ENCODE measurements around the gene MGAT4B. TPM values are rescaled to one million over a fixed set of nuclear protein-coding genes. Genes with fewer than 3 reads are reported as not detected.

Gene MGAT4B
- total and polyA plus RNA-seq, 4 donors, result 65.0 to 154 (median 82.4) TPM

DNA sequence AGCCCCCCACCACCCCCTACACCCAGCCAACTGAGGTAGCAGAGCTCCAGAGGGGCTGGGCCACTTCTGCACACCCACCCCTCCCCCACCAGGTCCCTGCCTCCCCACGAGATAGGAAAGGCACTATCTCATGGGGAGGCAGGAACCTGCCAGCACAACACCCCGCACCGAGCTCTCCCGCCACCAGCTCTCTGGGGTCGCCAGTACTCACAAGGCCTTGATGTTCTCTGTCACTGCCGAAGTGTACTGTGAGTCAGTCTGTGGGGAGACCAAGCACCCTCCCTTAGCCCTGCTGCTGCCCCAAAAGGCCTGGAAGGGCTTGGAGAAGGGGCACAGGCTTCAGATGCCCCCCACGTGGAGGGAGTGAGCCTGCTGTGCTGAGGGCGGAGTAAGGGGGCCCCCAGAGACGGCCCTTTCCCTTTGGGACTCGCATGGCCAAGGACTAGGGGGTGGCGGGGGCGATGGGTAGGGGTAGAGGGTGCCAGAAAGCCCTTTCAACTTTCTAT, 5.9 kb downstream of the MGAT4B start:
- no peak overlapping the region for H3K4me3 ChIP-seq
- H3K4me1 ChIP-seq (ENCODE audit: control insufficient read depth in 5 of 5, insufficient read depth in 5 of 5, low read length in 5 of 5), result peaks cover 0 to 22% (median 7%) of the 10 kb centered on the region in 5 donors
- no peak for ATAC-seq (ENCODE audit: insufficient read depth, low FRiP score)
- no peaks in the 10 kb centered on the region for H3K9me3 ChIP-seq (ENCODE audit: control insufficient read depth in 4 of 4, insufficient read depth in 3 of 4, low read length in 3 of 4)
- peaks cover 0 to 39% (median 21%) of the 10 kb centered on the region in 4 donors for H3K36me3 ChIP-seq (ENCODE audit: control insufficient read depth in 4 of 4, insufficient read depth in 4 of 4, low read length in 4 of 4)
- 82 to 90% methylated on average over 12 of the region's 12 CpGs for WGBS, 2 donors
- no peak overlapping the region for H3K27ac ChIP-seq (ENCODE audit: low read depth in 1 of 2, low read length in 1 of 2)
- no peaks in the 10 kb centered on the region for H3K27me3 ChIP-seq (ENCODE audit: control insufficient read depth in 3 of 3, insufficient read depth in 3 of 3, low read length in 2 of 3)
- TF ChIP-seq, protein P1, sequence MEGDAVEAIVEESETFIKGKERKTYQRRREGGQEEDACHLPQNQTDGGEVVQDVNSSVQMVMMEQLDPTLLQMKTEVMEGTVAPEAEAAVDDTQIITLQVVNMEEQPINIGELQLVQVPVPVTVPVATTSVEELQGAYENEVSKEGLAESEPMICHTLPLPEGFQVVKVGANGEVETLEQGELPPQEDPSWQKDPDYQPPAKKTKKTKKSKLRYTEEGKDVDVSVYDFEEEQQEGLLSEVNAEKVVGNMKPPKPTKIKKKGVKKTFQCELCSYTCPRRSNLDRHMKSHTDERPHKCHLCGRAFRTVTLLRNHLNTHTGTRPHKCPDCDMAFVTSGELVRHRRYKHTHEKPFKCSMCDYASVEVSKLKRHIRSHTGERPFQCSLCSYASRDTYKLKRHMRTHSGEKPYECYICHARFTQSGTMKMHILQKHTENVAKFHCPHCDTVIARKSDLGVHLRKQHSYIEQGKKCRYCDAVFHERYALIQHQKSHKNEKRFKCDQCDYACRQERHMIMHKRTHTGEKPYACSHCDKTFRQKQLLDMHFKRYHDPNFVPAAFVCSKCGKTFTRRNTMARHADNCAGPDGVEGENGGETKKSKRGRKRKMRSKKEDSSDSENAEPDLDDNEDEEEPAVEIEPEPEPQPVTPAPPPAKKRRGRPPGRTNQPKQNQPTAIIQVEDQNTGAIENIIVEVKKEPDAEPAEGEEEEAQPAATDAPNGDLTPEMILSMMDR (IDR thresholded peaks at IDR 0.05; ENCODE audit: control extremely low read depth, extremely low read depth), result no peak
- no peak for DNase-seq
- no peak overlapping the region for H3K9ac ChIP-seq (ENCODE audit: insufficient read depth in 1 of 2, low read length in 2 of 2)

DNA sequence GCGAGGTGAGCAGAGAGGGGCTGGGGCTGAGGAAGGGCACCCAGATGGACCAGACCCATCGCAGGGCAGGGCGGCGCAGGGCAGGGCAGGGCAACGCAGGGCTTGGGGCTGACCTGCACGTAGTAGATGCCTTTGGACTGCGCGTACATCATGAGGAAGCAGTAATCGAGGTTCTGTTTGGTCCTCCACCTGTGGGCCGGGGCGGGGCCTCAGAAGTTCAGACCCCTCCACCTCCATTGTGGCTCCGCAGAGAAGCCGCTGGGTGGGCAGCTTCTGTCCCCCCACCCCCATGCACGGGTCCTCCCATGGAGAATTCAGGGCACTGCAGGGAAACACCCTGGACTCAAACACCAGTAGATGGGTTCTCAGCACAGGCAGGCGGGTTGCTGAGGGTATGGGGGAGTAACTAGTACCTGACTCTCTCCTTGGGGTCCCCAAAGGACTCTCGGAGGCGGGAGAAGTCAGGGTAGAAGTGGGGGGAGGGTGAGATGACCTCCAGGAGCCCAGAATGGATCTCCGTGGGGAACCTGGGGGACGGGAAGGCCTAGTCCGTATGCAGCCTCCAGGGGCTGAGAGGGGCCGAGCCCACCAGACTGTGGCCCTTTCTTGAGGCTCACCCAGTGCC, 6.5 kb downstream of the MGAT4B start:
- Histone ChIP-seq H3K4me1 (ENCODE audit: control insufficient read depth in 5 of 5, insufficient read depth in 5 of 5, low read length in 5 of 5) (peaks cover 0 to 24% (median 4%) of the 10 kb centered on the region in 5 donors), H3K36me3 (ENCODE audit: control insufficient read depth in 4 of 4, insufficient read depth in 4 of 4, low read length in 4 of 4) (peaks cover 0 to 39% (median 21%) of the 10 kb centered on the region in 4 donors), H3K27ac (ENCODE audit: low read depth in 1 of 2, low read length in 1 of 2) (no peak overlapping the region), H3K4me3 (no peak overlapping the region), H3K27me3 (ENCODE audit: control insufficient read depth in 3 of 3, insufficient read depth in 3 of 3, low read length in 2 of 3) (no peaks in the 10 kb centered on the region), H3K9ac (ENCODE audit: insufficient read depth in 1 of 2, low read length in 2 of 2) (no peak overlapping the region), H3K9me3 (ENCODE audit: control insufficient read depth in 4 of 4, insufficient read depth in 3 of 4, low read length in 3 of 4) (no peaks in the 10 kb centered on the region)
- DNase-seq (no peak), ATAC-seq (ENCODE audit: insufficient read depth, low FRiP score) (no peak)
- TF ChIP-seq, protein P1 (IDR thresholded peaks at IDR 0.05; ENCODE audit: control extremely low read depth, extremely low read depth), result no peak
- 94 to 95% methylated on average over 19 to 21 of the region's 21 CpGs for WGBS, 2 donors

DNA sequence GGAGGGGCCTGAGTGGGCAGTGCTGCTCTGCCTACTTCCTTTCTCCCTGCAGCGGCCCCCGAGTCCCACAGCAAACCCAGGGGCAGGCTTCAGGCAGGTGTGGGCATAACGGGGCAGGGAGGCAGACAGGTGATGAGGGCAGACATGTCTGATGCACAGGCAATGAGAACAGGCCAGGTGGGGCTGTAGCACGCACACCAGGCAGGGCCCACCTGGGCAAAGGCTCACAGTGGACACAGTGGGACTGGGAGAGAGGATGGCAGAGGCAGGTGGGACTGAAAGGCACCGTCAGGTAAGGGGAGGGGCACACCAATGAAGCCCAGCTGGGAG, 7.1 kb downstream of the MGAT4B start:
- no peak for ATAC-seq (ENCODE audit: insufficient read depth, low FRiP score)
- H3K27ac ChIP-seq (ENCODE audit: low read depth in 1 of 2, low read length in 1 of 2), result no peak overlapping the region
- TF ChIP-seq, protein P1 (IDR thresholded peaks at IDR 0.05; ENCODE audit: control extremely low read depth, extremely low read depth), result no peak
- H3K36me3 ChIP-seq (ENCODE audit: control insufficient read depth in 4 of 4, insufficient read depth in 4 of 4, low read length in 4 of 4), result peaks cover 0 to 39% (median 21%) of the 10 kb centered on the region in 4 donors
- H3K4me1 ChIP-seq (ENCODE audit: control insufficient read depth in 5 of 5, insufficient read depth in 5 of 5, low read length in 5 of 5), result peaks cover 0 to 26% (median 0%) of the 10 kb centered on the region in 5 donors
- no peaks in the 10 kb centered on the region for H3K27me3 ChIP-seq (ENCODE audit: control insufficient read depth in 3 of 3, insufficient read depth in 3 of 3, low read length in 2 of 3)
- no peak for DNase-seq
- 87 to 93% methylated on average over 5 of the region's 5 CpGs for WGBS, 2 donors
- H3K9me3 ChIP-seq (ENCODE audit: control insufficient read depth in 4 of 4, insufficient read depth in 3 of 4, low read length in 3 of 4), result no peaks in the 10 kb centered on the region
- no peak overlapping the region for H3K4me3 ChIP-seq
- no peak overlapping the region for H3K9ac ChIP-seq (ENCODE audit: insufficient read depth in 1 of 2, low read length in 2 of 2)

Data from lung (tissue), 12 donors.